GM23338 (cell line): ENCODE results near the gene LGALS1.
A peak's percentile ranks its signal among the peaks of the same experiment; 100 is the strongest.

ENCODE experiments used
- CREB1 ChIP-seq: fragments of 250-450 bp; sonication (Bioruptor Pico); IDR thresholded peaks from 2 replicates; pipeline ENCODE4 v1.5.0; 2020; ENCODE audit warnings: low read depth, mild to moderate bottlenecking, moderate library complexity
- ETS1 ChIP-seq: IDR thresholded peaks from 2 replicates; pipeline ENCODE4 v1.6.1; 2016; ENCODE audit warnings: antibody characterized with exemption
- EZH2 ChIP-seq: fragments of 200-600 bp; sonication (generic); IDR thresholded peaks from one replicate; pipeline ENCODE4 v1.8.0; 2017; ENCODE audit warnings: antibody characterized with exemption, mild to moderate bottlenecking, low read depth; ENCODE audit not compliant: unreplicated experiment
- EZH2phosphoT487 ChIP-seq: fragments of 200-600 bp; sonication (generic); IDR thresholded peaks from one replicate; pipeline ENCODE4 v1.8.1; 2018; ENCODE audit warnings: antibody characterized with exemption; ENCODE audit not compliant: unreplicated experiment
- JUNB ChIP-seq: IDR thresholded peaks from one replicate; pipeline ENCODE4 v1.6.1; 2016; ENCODE audit warnings: antibody characterized with exemption; ENCODE audit not compliant: unreplicated experiment
- POLR2AphosphoS5 ChIP-seq: IDR thresholded peaks from 2 replicates; pipeline ENCODE4 v1.6.1; 2016; ENCODE audit warnings: antibody characterized with exemption, low read depth
- STAT1 ChIP-seq: IDR thresholded peaks from one replicate; pipeline ENCODE4 v1.6.1; 2016; ENCODE audit warnings: antibody characterized with exemption; ENCODE audit not compliant: unreplicated experiment
- TF ChIP-seq, protein P1 (sequence below): IDR thresholded peaks from one replicate; pipeline ENCODE4 v1.6.1; 2018; ENCODE audit warnings: antibody characterized with exemption; ENCODE audit not compliant: unreplicated experiment
- TF ChIP-seq, protein P2 (sequence below), 2 experiments: fragments of 200-600 bp in 1 of 2; sonication (generic) in 1 of 2; conservative IDR thresholded peaks; 2 replicates each; pipeline versions ENCODE4 v1.5.1 to v1.6.1; 2016 to 2017; ENCODE audit warnings: antibody characterized with exemption in 2 of 2, low read depth in 2 of 2, mild to moderate bottlenecking in 2 of 2, moderate library complexity in 1 of 2

- TF ChIP-seq JUNB (no peak), POLR2AphosphoS5 (peak; percentile 83), EZH2 (no peak), STAT1 (no peak), CREB1 (CRISPR knock-in tag) (peak; percentile 9; the same call in 1 of the 2 replicates), EZH2phosphoT487 (no peak), ETS1 (no peak)
- TF ChIP-seq, protein P1, sequence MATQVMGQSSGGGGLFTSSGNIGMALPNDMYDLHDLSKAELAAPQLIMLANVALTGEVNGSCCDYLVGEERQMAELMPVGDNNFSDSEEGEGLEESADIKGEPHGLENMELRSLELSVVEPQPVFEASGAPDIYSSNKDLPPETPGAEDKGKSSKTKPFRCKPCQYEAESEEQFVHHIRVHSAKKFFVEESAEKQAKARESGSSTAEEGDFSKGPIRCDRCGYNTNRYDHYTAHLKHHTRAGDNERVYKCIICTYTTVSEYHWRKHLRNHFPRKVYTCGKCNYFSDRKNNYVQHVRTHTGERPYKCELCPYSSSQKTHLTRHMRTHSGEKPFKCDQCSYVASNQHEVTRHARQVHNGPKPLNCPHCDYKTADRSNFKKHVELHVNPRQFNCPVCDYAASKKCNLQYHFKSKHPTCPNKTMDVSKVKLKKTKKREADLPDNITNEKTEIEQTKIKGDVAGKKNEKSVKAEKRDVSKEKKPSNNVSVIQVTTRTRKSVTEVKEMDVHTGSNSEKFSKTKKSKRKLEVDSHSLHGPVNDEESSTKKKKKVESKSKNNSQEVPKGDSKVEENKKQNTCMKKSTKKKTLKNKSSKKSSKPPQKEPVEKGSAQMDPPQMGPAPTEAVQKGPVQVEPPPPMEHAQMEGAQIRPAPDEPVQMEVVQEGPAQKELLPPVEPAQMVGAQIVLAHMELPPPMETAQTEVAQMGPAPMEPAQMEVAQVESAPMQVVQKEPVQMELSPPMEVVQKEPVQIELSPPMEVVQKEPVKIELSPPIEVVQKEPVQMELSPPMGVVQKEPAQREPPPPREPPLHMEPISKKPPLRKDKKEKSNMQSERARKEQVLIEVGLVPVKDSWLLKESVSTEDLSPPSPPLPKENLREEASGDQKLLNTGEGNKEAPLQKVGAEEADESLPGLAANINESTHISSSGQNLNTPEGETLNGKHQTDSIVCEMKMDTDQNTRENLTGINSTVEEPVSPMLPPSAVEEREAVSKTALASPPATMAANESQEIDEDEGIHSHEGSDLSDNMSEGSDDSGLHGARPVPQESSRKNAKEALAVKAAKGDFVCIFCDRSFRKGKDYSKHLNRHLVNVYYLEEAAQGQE: no peak
- TF ChIP-seq, protein P2, sequence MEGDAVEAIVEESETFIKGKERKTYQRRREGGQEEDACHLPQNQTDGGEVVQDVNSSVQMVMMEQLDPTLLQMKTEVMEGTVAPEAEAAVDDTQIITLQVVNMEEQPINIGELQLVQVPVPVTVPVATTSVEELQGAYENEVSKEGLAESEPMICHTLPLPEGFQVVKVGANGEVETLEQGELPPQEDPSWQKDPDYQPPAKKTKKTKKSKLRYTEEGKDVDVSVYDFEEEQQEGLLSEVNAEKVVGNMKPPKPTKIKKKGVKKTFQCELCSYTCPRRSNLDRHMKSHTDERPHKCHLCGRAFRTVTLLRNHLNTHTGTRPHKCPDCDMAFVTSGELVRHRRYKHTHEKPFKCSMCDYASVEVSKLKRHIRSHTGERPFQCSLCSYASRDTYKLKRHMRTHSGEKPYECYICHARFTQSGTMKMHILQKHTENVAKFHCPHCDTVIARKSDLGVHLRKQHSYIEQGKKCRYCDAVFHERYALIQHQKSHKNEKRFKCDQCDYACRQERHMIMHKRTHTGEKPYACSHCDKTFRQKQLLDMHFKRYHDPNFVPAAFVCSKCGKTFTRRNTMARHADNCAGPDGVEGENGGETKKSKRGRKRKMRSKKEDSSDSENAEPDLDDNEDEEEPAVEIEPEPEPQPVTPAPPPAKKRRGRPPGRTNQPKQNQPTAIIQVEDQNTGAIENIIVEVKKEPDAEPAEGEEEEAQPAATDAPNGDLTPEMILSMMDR (conservative IDR thresholded peaks at IDR 0.05; ENCODE audit: low read depth in 2 of 2): peak; percentile 33 to 61
Observed at GRCh38 chr22:37696657-37697537, 21.5 kb downstream of the LGALS1 start, which contains the start of gene TRIOBP.
